Caco-2 (cell line): ENCODE results near the gene AATK. TPM values are rescaled to one million over a fixed set of nuclear protein-coding genes. Genes with fewer than 3 reads are reported as not detected.

Source experiments
- BruUV-seq: library from RNA; stranded (reverse); fragments of 400-500 nt; replicated peaks from 2 replicates; lab custom pipeline; 2021; lab: Mats Ljungman, UMichigan
- CTCF ChIA-PET: fragments of 300-600 bp; sonication (Branson Sonifier 250); formaldehyde crosslinking; loops from one replicate; lab custom pipeline; 2022; ENCODE audit warnings: antibody characterized with exemption; lab: Charles Lee
- POLR2A ChIA-PET: fragments of 300-600 bp; sonication (Branson Sonifier 250); formaldehyde crosslinking; loops from one replicate; lab custom pipeline; 2022; ENCODE audit warnings: antibody characterized with exemption; lab: Charles Lee
- DNase-seq, 2 experiments: peaks; one replicate each; pipeline versions ENCODE4 v3.0.0 to v3.0.0-alpha.2; 2020 to 2022
- H3K27me3 ChIP-seq: replicated peaks from 2 replicates; pipeline ENCODE4 v1.6.0; 2011; ENCODE audit warnings: low read length; ENCODE audit not compliant: control insufficient read depth, insufficient read depth
- H3K36me3 ChIP-seq: 2 replicates; pipeline ENCODE4 v1.5.1; 2011; ENCODE audit warnings: low read length; ENCODE audit not compliant: control insufficient read depth, insufficient read depth
- H3K4me1 ChIP-seq: fragments of 250-450 bp; sonication (Bioruptor Pico); 2 replicates; pipeline ENCODE4 v1.5.1; 2020; ENCODE audit warnings: mild to moderate bottlenecking
- H3K4me3 ChIP-seq: 2 replicates; pipeline ENCODE4 v1.5.1; 2011; ENCODE audit warnings: low read depth, mild to moderate bottlenecking, control low read depth, low read length
- H3K9me3 ChIP-seq: fragments of 250-450 bp; sonication (Bioruptor Pico); 2 replicates; pipeline ENCODE4 v1.5.1; 2020; ENCODE audit warnings: mild to moderate bottlenecking, moderate library complexity
- H3K27ac Mint-ChIP-seq: one replicate; pipeline ENCODE4 v1.8.0; 2022; ENCODE audit warnings: mixed read lengths; ENCODE audit not compliant: unreplicated experiment
- H3K27me3 Mint-ChIP-seq: one replicate; pipeline ENCODE4 v1.8.0; 2022; ENCODE audit warnings: mixed read lengths; ENCODE audit not compliant: insufficient read depth, unreplicated experiment
- H3K36me3 Mint-ChIP-seq: one replicate; pipeline ENCODE4 v1.8.0; 2022; ENCODE audit warnings: mild to moderate bottlenecking, mixed read lengths; ENCODE audit not compliant: insufficient read depth, unreplicated experiment
- H3K4me1 Mint-ChIP-seq: one replicate; pipeline ENCODE4 v1.8.0; 2022; ENCODE audit warnings: low read depth, mixed read lengths; ENCODE audit not compliant: unreplicated experiment
- H3K4me3 Mint-ChIP-seq: one replicate; pipeline ENCODE4 v1.8.0; 2022; ENCODE audit warnings: mild to moderate bottlenecking, moderate library complexity, mixed read lengths; ENCODE audit not compliant: unreplicated experiment
- H3K9me3 Mint-ChIP-seq: one replicate; pipeline ENCODE4 v1.8.0; 2022; ENCODE audit warnings: mixed read lengths; ENCODE audit not compliant: unreplicated experiment
- intact Hi-C: fragments of 100-400 bp; cut with micrococcal nuclease; formaldehyde crosslinking; loops from one replicate; pipeline ENCODE4 v1.10.0; 2022; ENCODE audit not compliant: unreplicated experiment
- total RNA-seq: library from RNA; stranded (reverse); gene quantifications from 2 replicates; pipeline ENCODE4 v1.2.3, GENCODE V29; 2022
- TF ChIP-seq, protein P1 (sequence below), 2 experiments: fragments of 200-600 bp in 1 of 2; IDR thresholded peaks; 1 replicate in 1 of 2; 2 replicates in 1 of 2; pipeline versions ENCODE4 v1.5.1 to v1.8.0; 2011 to 2022; ENCODE audit warnings: antibody characterized with exemption in 1 of 2, control low read depth in 1 of 2, inconsistent platforms in 1 of 2, low read depth in 1 of 2, low read length in 1 of 2, mild to moderate bottlenecking in 1 of 2, moderate library complexity in 1 of 2; ENCODE audit not compliant: insufficient read depth in 1 of 2, severe bottlenecking in 1 of 2, unreplicated experiment in 1 of 2

AATK gene
- total RNA-seq, 1 experiment from 2014 or later: 26.6 TPM

DNA sequence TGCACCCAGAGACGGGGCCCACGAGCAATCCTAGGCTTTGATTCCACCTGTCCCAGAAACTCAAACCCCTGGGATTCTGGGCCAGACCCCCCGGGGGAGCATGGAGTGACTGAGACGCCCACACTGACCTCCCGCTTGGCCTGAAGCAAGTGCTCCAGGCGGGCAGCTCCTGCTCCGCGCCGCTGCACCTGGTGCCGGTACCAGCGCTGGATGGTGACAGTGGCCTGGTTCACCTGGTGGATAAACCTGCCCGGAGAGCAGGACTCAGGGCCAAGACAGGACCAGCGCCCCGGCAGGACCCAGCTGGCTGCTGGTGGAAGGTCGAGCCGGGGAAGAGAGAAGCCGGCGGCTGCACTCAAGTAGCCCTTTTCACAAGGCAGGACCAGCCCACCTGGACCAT, 34.2 kb upstream of the AATK start:
- Mint-ChIP-seq H3K9me3 (no peaks in the 10 kb centered on the region), H3K4me1 (no peaks in the 10 kb centered on the region), H3K4me3 (no peak overlapping the region), H3K27me3 (no peaks in the 10 kb centered on the region), H3K27ac (no peak overlapping the region), H3K36me3 (peaks cover 6% of the 10 kb centered on the region)
- Histone ChIP-seq H3K4me1 (no peaks in the 10 kb centered on the region), H3K9me3 (no peaks in the 10 kb centered on the region), H3K27me3 (no peaks in the 10 kb centered on the region), H3K36me3 (no peaks in the 10 kb centered on the region), H3K4me3 (no peak overlapping the region)
- TF ChIP-seq, protein P1, sequence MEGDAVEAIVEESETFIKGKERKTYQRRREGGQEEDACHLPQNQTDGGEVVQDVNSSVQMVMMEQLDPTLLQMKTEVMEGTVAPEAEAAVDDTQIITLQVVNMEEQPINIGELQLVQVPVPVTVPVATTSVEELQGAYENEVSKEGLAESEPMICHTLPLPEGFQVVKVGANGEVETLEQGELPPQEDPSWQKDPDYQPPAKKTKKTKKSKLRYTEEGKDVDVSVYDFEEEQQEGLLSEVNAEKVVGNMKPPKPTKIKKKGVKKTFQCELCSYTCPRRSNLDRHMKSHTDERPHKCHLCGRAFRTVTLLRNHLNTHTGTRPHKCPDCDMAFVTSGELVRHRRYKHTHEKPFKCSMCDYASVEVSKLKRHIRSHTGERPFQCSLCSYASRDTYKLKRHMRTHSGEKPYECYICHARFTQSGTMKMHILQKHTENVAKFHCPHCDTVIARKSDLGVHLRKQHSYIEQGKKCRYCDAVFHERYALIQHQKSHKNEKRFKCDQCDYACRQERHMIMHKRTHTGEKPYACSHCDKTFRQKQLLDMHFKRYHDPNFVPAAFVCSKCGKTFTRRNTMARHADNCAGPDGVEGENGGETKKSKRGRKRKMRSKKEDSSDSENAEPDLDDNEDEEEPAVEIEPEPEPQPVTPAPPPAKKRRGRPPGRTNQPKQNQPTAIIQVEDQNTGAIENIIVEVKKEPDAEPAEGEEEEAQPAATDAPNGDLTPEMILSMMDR (IDR thresholded peaks at IDR 0.05; ENCODE audit: insufficient read depth in 1 of 2, low read depth in 1 of 2, low read length in 1 of 2, severe bottlenecking in 1 of 2, unreplicated experiment in 1 of 2): no peak
- BruUV-seq: no TSS peak
- ChIA-PET CTCF (interaction anchor here (0.5 to 1.2 kb wide), 8 partner anchors 8 to 323 kb away, joined by 3 to 16 read pairs (median 5); partner anchors contain the start of gene CEP131), POLR2A (interaction anchor here (0.7 kb wide), 1 partner anchor 199 kb away, joined by 3 read pairs; no protein-coding TSS in a partner anchor)
- intact Hi-C loops: no loop called here
- DNase-seq: no peak

- no peaks in the 10 kb centered on the region for H3K9me3 ChIP-seq
- H3K27ac Mint-ChIP-seq: no peak overlapping the region
- no peaks in the 10 kb centered on the region for H3K27me3 Mint-ChIP-seq
- peaks cover 6% of the 10 kb centered on the region for H3K36me3 Mint-ChIP-seq
- H3K27me3 ChIP-seq: no peaks in the 10 kb centered on the region
- no peaks in the 10 kb centered on the region for H3K9me3 Mint-ChIP-seq
- intact Hi-C loops: no loop called here
- no peak overlapping the region for H3K4me3 Mint-ChIP-seq
- no peaks in the 10 kb centered on the region for H3K36me3 ChIP-seq
- POLR2A ChIA-PET: no interaction called here
- CTCF ChIA-PET: no interaction called here
- no peaks in the 10 kb centered on the region for H3K4me1 ChIP-seq
- BruUV-seq: no TSS peak
- no peaks in the 10 kb centered on the region for H3K4me1 Mint-ChIP-seq
- H3K4me3 ChIP-seq: no peak overlapping the region
- DNase-seq: no peak
- TF ChIP-seq, protein P1 (IDR thresholded peaks at IDR 0.05; ENCODE audit: insufficient read depth in 1 of 2, low read depth in 1 of 2, low read length in 1 of 2, severe bottlenecking in 1 of 2, unreplicated experiment in 1 of 2): no peak
These were observed 33.4 kb upstream of the AATK start for GRCh38 chr17:81199482-81199830.

GRCh38 chr17:81198826-81199481, 32.9 kb upstream of the AATK start:
- intact Hi-C loops: no loop called here
- no peaks in the 10 kb centered on the region for H3K36me3 ChIP-seq
- TF ChIP-seq, protein P1 (IDR thresholded peaks at IDR 0.05; ENCODE audit: insufficient read depth in 1 of 2, low read depth in 1 of 2, low read length in 1 of 2, severe bottlenecking in 1 of 2, unreplicated experiment in 1 of 2): no peak

More at GRCh38 chr17:81198826-81199481, 32.9 kb upstream of the AATK start:
- Mint-ChIP-seq H3K4me3 (no peak overlapping the region), H3K36me3 (peaks cover 6% of the 10 kb centered on the region), H3K27ac (no peak overlapping the region), H3K27me3 (no peaks in the 10 kb centered on the region), H3K9me3 (no peaks in the 10 kb centered on the region), H3K4me1 (no peaks in the 10 kb centered on the region)
- H3K9me3 ChIP-seq: no peaks in the 10 kb centered on the region
- no peak overlapping the region for H3K4me3 ChIP-seq
- POLR2A ChIA-PET: no interaction called here
- H3K27me3 ChIP-seq: no peaks in the 10 kb centered on the region
- DNase-seq: no peak
- CTCF ChIA-PET: interaction anchor here (1.2 kb wide), 1 partner anchor 56 kb away, joined by 4 read pairs; no protein-coding TSS in a partner anchor
- H3K4me1 ChIP-seq: no peaks in the 10 kb centered on the region
- BruUV-seq: no TSS peak
